Suppressor macrophage treated with lipopolysaccharide for 4 hours (primary cell): ENCODE results near the gene HOXC12.

Experiments used
- DNase-seq: peaks from one replicate; pipeline ENCODE4 v3.0.0-alpha.2; 2020

Gene HOXC12

GRCh38 chr12:53941187-53941586, 13.5 kb upstream of the HOXC12 start:
- no peak for DNase-seq

- no peak for DNase-seq
Observed at GRCh38 chr12:53941750-53942149, 13.0 kb upstream of the HOXC12 start.

- no peak for DNase-seq
Observed at GRCh38 chr12:53942467-53942997, 12.2 kb upstream of the HOXC12 start.

GRCh38 chr12:53944209-53944608, 10.5 kb upstream of the HOXC12 start:
- no peak for DNase-seq

GRCh38 chr12:53944907-53945847, 9.5 kb upstream of the HOXC12 start:
- no peak for DNase-seq

- no peak for DNase-seq
Observed at GRCh38 chr12:53947743-53948142, 7.0 kb upstream of the HOXC12 start.

GRCh38 chr12:53948650-53949593, 5.8 kb upstream of the HOXC12 start:
- peak; percentile 9 for DNase-seq

- DNase-seq = no peak
Observed at GRCh38 chr12:53949631-53950436, 4.9 kb upstream of the HOXC12 start.

GRCh38 chr12:53950437-53950773, 4.3 kb upstream of the HOXC12 start:
- DNase-seq = no peak

- no peak for DNase-seq
Observed at GRCh38 chr12:53950789-53951576, 3.7 kb upstream of the HOXC12 start.

GRCh38 chr12:53951577-53952334, 2.9 kb upstream of the HOXC12 start:
- no peak for DNase-seq

- DNase-seq = no peak
Observed at GRCh38 chr12:53952335-53952694, 2.4 kb upstream of the HOXC12 start.

GRCh38 chr12:53952871-53953734, 1.6 kb upstream of the HOXC12 start:
- DNase-seq = no peak

GRCh38 chr12:53953831-53954693, 641 bp upstream of the HOXC12 start:
- no peak for DNase-seq

- DNase-seq = no peak
Observed at GRCh38 chr12:53955036-53955775, 503 bp downstream of the HOXC12 start.

- no peak for DNase-seq
Observed at GRCh38 chr12:53955776-53956250, 1.1 kb downstream of the HOXC12 start.

GRCh38 chr12:53956251-53956887, 1.7 kb downstream of the HOXC12 start:
- DNase-seq = no peak
